Neural progenitor cell (in vitro differentiated cells): ENCODE data around the gene CKAP2L.

Source experiments
- EZH2 ChIP-seq: fragments of 200-600 bp; sonication (generic); IDR thresholded peaks from 2 replicates; pipeline ENCODE4 v1.6.1; 2017; ENCODE audit warnings: antibody characterized with exemption, mild to moderate bottlenecking, moderate library complexity
- EZH2phosphoT487 ChIP-seq: fragments of 200-600 bp; sonication (generic); IDR thresholded peaks from 2 replicates; pipeline ENCODE4 v1.6.1; 2017; ENCODE audit warnings: antibody characterized with exemption
- TF ChIP-seq, protein P1 (sequence below): fragments of 200-600 bp; sonication (generic); IDR thresholded peaks from 2 replicates; pipeline ENCODE4 v1.5.1; 2017; ENCODE audit warnings: antibody characterized with exemption, mild to moderate bottlenecking

DNA sequence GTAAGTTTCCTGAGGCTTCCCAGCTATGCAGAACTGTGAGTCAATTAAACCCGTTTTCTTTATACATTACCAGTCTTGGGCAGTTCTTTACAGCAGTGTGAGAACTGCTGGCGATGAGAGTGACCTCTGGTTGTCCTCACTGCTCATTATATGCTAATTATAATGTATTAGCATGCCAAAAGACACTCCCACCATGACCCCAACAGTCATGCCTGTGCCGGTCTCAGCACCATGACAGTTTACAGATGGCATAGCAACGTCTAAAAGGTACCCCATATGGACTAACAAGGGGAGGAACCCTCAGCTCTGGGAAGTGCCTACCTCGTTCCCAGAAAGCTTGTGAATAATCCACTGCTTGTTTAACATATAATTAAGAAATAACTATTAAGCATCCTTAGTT is 28.0 kb upstream of the CKAP2L start:
- TF ChIP-seq, protein P1, sequence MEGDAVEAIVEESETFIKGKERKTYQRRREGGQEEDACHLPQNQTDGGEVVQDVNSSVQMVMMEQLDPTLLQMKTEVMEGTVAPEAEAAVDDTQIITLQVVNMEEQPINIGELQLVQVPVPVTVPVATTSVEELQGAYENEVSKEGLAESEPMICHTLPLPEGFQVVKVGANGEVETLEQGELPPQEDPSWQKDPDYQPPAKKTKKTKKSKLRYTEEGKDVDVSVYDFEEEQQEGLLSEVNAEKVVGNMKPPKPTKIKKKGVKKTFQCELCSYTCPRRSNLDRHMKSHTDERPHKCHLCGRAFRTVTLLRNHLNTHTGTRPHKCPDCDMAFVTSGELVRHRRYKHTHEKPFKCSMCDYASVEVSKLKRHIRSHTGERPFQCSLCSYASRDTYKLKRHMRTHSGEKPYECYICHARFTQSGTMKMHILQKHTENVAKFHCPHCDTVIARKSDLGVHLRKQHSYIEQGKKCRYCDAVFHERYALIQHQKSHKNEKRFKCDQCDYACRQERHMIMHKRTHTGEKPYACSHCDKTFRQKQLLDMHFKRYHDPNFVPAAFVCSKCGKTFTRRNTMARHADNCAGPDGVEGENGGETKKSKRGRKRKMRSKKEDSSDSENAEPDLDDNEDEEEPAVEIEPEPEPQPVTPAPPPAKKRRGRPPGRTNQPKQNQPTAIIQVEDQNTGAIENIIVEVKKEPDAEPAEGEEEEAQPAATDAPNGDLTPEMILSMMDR: no peak
- TF ChIP-seq EZH2 (no peak), EZH2phosphoT487 (no peak)
